Breast epithelium (tissue), 4 donors: ENCODE data around the gene CTBS. TPM values are rescaled to one million over a fixed set of nuclear protein-coding genes. Genes with fewer than 3 reads are reported as not detected.

Experiments
- DNase-seq, 2 donors: peaks; one replicate each; pipeline ENCODE4 v3.0.0-alpha.2; 2019; ENCODE audit warnings: low spot score in 2 of 2
- H3K27ac ChIP-seq, 2 donors: fragments of 200-600 bp; sonication (generic) in 1 of 2; one replicate each; pipeline ENCODE4 v1.5.1; 2016 to 2019; ENCODE audit warnings: mild to moderate bottlenecking in 1 of 2
- H3K27me3 ChIP-seq, 2 donors: fragments of 200-600 bp; sonication (generic) in 1 of 2; one replicate each; pipeline versions ENCODE4 v1.5.1 to v1.6.0; 2017 to 2019; ENCODE audit warnings: control low read depth in 1 of 2, mild to moderate bottlenecking in 1 of 2
- H3K36me3 ChIP-seq: fragments of 200-600 bp; one replicate; pipeline ENCODE4 v1.5.1; 2019
- H3K4me1 ChIP-seq, 2 donors: fragments of 200-600 bp; sonication (generic); one replicate each; pipeline ENCODE4 v1.5.1; 2016 to 2019; ENCODE audit warnings: control low read depth in 1 of 2
- H3K4me3 ChIP-seq, 3 donors: fragments of 200-600 bp; sonication (generic); 1 replicate in 2 of 3; 2 replicates in 1 of 3; pipeline ENCODE4 v1.5.1; 2016 to 2019; ENCODE audit warnings: mild to moderate bottlenecking in 3 of 3, moderate library complexity in 2 of 3
- H3K9me3 ChIP-seq, 2 donors: fragments of 200-600 bp; sonication (generic) in 1 of 2; one replicate each; pipeline ENCODE4 v1.5.1; 2016 to 2019; ENCODE audit warnings: control low read depth in 1 of 2
- POLR2A ChIP-seq: fragments of 450-650 bp; IDR thresholded peaks from one replicate; pipeline ENCODE4 v1.6.1; 2016; ENCODE audit warnings: antibody characterized with exemption, mild to moderate bottlenecking, moderate library complexity
- POLR2AphosphoS5 ChIP-seq, 3 donors: sonication (generic); formaldehyde crosslinking; IDR thresholded peaks; one replicate each; pipeline ENCODE4 v1.6.1; 2017; ENCODE audit warnings: antibody characterized with exemption in 3 of 3
- intact Hi-C: fragments of 100-400 bp; cut with DNase I; formaldehyde crosslinking; loops from one replicate; pipeline ENCODE4 v1.15.1; 2023; ENCODE audit warnings: low total_unique reads
- total RNA-seq, 3 donors: library from RNA; depleted of rRNA; stranded (reverse); fragments of >200 nt; gene quantifications; one replicate each; pipeline ENCODE4 v1.1.0, GENCODE V29; 2016
- TF ChIP-seq, protein P1 (sequence below), 3 donors: fragments of 450-650 bp; IDR thresholded peaks; one replicate each; pipeline ENCODE4 v1.5.1; 2016 to 2017; ENCODE audit warnings: antibody characterized with exemption in 3 of 3, mild to moderate bottlenecking in 3 of 3, moderate library complexity in 3 of 3

The CTBS gene, protein sequence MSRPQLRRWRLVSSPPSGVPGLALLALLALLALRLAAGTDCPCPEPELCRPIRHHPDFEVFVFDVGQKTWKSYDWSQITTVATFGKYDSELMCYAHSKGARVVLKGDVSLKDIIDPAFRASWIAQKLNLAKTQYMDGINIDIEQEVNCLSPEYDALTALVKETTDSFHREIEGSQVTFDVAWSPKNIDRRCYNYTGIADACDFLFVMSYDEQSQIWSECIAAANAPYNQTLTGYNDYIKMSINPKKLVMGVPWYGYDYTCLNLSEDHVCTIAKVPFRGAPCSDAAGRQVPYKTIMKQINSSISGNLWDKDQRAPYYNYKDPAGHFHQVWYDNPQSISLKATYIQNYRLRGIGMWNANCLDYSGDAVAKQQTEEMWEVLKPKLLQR
- 10 to 100 TPM; 18.4 to 22.9 (median 22.5) TPM for total RNA-seq

DNA sequence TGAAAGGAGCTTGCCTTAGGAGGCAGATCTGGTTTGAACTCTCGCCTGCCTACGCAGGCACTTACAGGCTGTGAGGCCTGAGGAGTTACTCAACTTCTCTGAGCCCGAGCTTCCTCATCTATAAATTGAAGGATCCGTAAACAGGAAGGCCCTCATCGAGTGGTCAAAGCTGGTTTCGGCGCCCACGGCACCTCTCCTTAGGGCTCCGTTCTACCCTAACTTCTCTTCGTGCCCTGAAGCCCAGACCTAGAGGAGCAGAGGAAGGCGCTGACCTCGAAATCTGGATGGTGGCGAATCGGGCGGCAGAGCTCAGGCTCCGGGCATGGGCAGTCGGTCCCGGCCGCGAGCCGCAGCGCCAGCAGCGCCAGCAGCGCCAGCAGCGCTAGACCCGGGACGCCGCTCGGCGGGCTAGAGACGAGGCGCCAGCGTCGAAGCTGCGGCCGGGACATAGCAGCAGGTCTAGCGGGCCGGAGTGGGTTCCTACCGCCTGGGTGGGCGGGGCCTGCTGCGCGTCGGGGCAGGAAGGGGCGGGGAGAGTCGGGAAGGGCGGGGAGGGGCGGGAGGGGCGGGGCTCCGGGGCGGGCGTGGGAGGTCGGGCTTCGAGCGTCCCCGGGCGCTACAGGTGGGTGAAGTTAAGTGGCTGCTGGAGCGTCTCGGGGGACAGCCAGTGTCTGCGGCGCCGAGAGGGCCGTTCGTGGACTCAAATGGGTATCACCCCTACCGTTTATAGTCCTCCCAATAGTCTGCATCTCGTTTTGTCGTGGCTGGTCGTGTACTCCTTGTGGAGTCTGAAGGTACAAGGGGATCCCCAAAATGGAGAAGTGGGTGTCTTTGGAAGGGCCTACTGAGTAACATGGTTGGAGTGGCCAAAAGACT lies at the start of gene CTBS:
TSS of gene CTBS (minus strand) at position 474 of the 876 bp plus-strand sequence. CDS start at position 449, 25 bp downstream.
- no peaks in the 10 kb centered on the region for H3K4me1 ChIP-seq
- no peak for TF ChIP-seq POLR2A
- TF ChIP-seq, protein P1, sequence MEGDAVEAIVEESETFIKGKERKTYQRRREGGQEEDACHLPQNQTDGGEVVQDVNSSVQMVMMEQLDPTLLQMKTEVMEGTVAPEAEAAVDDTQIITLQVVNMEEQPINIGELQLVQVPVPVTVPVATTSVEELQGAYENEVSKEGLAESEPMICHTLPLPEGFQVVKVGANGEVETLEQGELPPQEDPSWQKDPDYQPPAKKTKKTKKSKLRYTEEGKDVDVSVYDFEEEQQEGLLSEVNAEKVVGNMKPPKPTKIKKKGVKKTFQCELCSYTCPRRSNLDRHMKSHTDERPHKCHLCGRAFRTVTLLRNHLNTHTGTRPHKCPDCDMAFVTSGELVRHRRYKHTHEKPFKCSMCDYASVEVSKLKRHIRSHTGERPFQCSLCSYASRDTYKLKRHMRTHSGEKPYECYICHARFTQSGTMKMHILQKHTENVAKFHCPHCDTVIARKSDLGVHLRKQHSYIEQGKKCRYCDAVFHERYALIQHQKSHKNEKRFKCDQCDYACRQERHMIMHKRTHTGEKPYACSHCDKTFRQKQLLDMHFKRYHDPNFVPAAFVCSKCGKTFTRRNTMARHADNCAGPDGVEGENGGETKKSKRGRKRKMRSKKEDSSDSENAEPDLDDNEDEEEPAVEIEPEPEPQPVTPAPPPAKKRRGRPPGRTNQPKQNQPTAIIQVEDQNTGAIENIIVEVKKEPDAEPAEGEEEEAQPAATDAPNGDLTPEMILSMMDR (IDR thresholded peaks at IDR 0.05), result no peak
- TF ChIP-seq POLR2AphosphoS5 (IDR thresholded peaks at IDR 0.05), result peak; percentile 78 to 87 (median 80)
- H3K27ac ChIP-seq, result peak within 1 kb of the TSS; percentile 94 to 97
- DNase-seq, result peak; percentile 68 to 83
- H3K9me3 ChIP-seq, result no peaks in the 10 kb centered on the region
- no peaks in the 10 kb centered on the region for H3K27me3 ChIP-seq
- no peaks in the 10 kb centered on the region for H3K36me3 ChIP-seq
- H3K4me3 ChIP-seq, result peak within 1 kb of the TSS; percentile 57 to 78 (median 75)
- intact Hi-C loops, result loop anchor here (10.0 kb wide), 1 partner anchor 69 kb away; the partner anchor contains the start of genes GNG5 and SPATA1

DNA sequence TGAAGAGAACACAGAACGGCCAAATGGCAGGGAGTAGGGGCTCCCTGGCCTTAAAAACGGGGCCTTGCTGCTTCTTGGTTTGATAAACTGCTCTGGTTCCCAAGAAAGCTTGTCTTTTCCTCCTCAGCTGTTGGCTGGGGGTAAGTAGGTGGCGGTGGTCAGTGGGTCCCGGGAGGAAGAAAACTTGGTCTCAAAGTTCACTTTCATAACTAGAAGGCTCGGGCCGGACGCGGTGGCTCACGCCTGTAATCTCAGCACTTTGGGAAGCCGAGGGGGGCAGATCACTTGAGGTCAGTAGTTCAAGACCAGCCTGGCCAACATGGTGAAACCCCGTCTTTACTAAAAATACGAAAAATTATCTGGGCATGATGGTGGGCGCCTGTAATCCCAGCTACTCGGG lies 47.3 kb upstream of the CTBS start:
- intact Hi-C loops, result no loop called here
- H3K4me3 ChIP-seq, result no peak overlapping the region
- no peaks in the 10 kb centered on the region for H3K36me3 ChIP-seq
- H3K9me3 ChIP-seq, result no peaks in the 10 kb centered on the region
- no peak for DNase-seq
- no peaks in the 10 kb centered on the region for H3K4me1 ChIP-seq
- H3K27me3 ChIP-seq, result no peaks in the 10 kb centered on the region
- TF ChIP-seq POLR2AphosphoS5 (IDR thresholded peaks at IDR 0.05), result no peak
- TF ChIP-seq, protein P1 (IDR thresholded peaks at IDR 0.05), result no peak
- TF ChIP-seq POLR2A, result no peak
- H3K27ac ChIP-seq, result no peak overlapping the region

DNA sequence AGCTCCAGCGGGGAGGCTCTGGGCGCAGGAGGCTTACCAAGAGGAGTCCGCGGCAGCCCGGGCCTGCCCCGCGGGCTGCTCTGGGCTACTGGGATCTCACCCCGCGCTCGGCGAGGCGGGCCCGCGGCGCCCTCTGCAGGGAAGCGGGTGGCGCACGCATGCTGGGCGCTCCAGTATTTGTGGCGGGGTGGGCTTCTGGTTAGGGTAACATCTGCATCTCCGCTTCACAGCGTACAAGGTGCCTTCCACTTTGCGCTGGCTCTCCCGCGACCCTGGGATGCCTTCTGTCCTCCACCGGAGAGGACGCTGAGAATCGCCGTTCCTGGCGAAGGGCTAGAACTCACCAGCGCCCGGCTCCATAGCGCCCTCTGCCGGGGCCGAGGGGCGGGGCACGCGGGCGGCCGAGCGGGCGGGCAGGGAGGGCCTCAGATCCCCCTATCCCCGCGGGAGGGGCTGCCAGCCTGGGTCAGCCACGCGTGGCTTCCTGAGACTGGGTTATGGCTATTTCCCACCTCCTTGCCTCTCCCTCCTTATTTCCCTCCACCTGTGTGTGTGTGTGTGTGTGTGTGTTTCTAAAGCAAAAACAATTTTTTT lies 46.6 kb upstream of the CTBS start:
- peak in 1 of 3 donors; percentile 64 for TF ChIP-seq POLR2AphosphoS5 (IDR thresholded peaks at IDR 0.05)
- TF ChIP-seq POLR2A, result no peak
- TF ChIP-seq, protein P1 (IDR thresholded peaks at IDR 0.05), result peak; percentile 63 to 81 (median 73)
- DNase-seq, result peak; percentile 49 to 78
- intact Hi-C loops, result no loop called here
- Histone ChIP-seq H3K4me1 (no peaks in the 10 kb centered on the region), H3K4me3 (peak overlapping the region; percentile 43 to 65 (median 63)), H3K27me3 (no peaks in the 10 kb centered on the region), H3K9me3 (no peaks in the 10 kb centered on the region), H3K27ac (peak overlapping the region; percentile 34 to 46), H3K36me3 (no peaks in the 10 kb centered on the region)

DNA sequence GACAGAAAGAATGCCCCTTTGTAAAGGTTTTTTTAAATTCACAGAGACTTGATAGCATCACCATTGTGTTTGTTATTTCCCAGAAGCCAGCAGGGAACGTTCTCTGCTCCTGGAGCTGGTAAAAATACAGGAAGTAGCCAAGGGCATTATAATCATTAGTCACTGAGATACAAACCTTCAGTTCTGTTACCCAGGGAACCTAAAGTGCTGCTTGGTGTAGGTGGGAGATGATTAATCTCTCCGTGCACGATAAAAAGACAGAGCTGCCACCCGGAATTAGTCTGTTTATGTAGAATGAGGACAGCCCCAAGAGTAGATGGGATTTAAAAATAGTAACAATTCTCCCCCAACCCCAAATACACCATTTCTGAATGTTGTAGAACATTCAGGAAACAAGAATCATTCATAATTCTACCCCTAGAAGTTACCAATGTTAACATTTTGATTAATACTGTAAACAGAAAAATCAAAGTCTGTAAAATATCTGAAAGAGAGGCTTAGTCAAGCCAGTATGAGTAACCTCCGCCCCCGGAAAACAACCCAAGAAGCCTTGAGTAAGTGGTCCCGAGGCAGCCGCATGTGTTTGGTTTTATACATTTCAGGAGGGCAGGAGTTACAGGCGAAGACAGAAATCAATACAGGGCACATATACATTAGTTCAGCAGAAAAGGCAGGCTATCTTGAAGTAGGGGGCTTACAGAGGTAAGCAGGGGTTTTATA lies 45.3 kb upstream of the CTBS start:
- DNase-seq, result no peak
- H3K4me1 ChIP-seq, result no peaks in the 10 kb centered on the region
- intact Hi-C loops, result no loop called here
- TF ChIP-seq, protein P1 (IDR thresholded peaks at IDR 0.05), result no peak
- TF ChIP-seq POLR2AphosphoS5 (IDR thresholded peaks at IDR 0.05) (peak in 1 of 3 donors; percentile 12), POLR2A (no peak)
- H3K27me3 ChIP-seq, result no peaks in the 10 kb centered on the region
- no peaks in the 10 kb centered on the region for H3K36me3 ChIP-seq
- peak overlapping the region in 1 of 2 donors; percentile 44 for H3K27ac ChIP-seq
- H3K9me3 ChIP-seq, result no peaks in the 10 kb centered on the region
- H3K4me3 ChIP-seq, result peak overlapping the region in 1 of 3 donors; percentile 6
